IMR-90 (cell line): Measurements from ENCODE around the gene NEUROG3. TPM values are rescaled to one million over a fixed set of nuclear protein-coding genes. Genes with fewer than 3 reads are reported as not detected.

Source experiments
- ATAC-seq: fragments of 200-7000 bp; cut with Tn5 transposase; 2 replicates; pipeline ENCODE4 v1.9.1; 2020; ENCODE audit warnings: low read depth, mild to moderate bottlenecking, moderate library complexity
- BruUV-seq: library from RNA; stranded (reverse); fragments of 400-500 nt; replicated peaks from 2 replicates; lab custom pipeline; 2021; lab: Mats Ljungman, UMichigan
- CTCF ChIA-PET: fragments of 300-600 bp; formaldehyde crosslinking; extraction: SDS; loops from one replicate; lab custom pipeline; 2021; ENCODE audit warnings: antibody characterized with exemption; lab: Yijun Ruan, JAX
- POLR2A ChIA-PET: fragments of 300-600 bp; sonication (Branson Sonifier 250); formaldehyde crosslinking; loops from one replicate; lab custom pipeline; 2022; ENCODE audit warnings: antibody characterized with exemption; ENCODE audit not compliant: unreplicated experiment; lab: Charles Lee
- DNase-seq: peaks from one replicate; pipeline ENCODE4 v3.0.0; 2013
- H2AFZ ChIP-seq: replicated peaks from 2 replicates; pipeline ENCODE3; 2013; ENCODE audit warnings: low read length, mild to moderate bottlenecking; ENCODE audit not compliant: poor library complexity
- H2AK5ac ChIP-seq: 2 replicates; pipeline ENCODE4 v1.6.1; 2013; ENCODE audit warnings: low read depth, low read length, inconsistent platforms
- H2AK9ac ChIP-seq: replicated peaks from 2 replicates; pipeline ENCODE3; 2013; ENCODE audit warnings: mild to moderate bottlenecking, low read depth, low read length, moderate library complexity; ENCODE audit not compliant: poor library complexity
- H2BK120ac ChIP-seq: 2 replicates; pipeline ENCODE4 v1.6.1; 2013; ENCODE audit warnings: low read depth, low read length, inconsistent platforms
- H2BK15ac ChIP-seq: 3 replicates; pipeline ENCODE4 v1.6.1; 2013; ENCODE audit warnings: low read depth, low read length, inconsistent platforms
- H2BK20ac ChIP-seq: 2 replicates; pipeline ENCODE4 v1.6.1; 2013; ENCODE audit warnings: low read depth, mild to moderate bottlenecking, inconsistent platforms, low read length, moderate library complexity
- H2BK5ac ChIP-seq: 2 replicates; pipeline ENCODE4 v1.6.1; 2013; ENCODE audit warnings: mild to moderate bottlenecking, low read depth, low read length, inconsistent platforms; ENCODE audit not compliant: poor library complexity, severe bottlenecking
- H3K14ac ChIP-seq: replicated peaks from 2 replicates; pipeline ENCODE4 v1.6.1; 2013; ENCODE audit warnings: low read depth, low read length, inconsistent platforms
- H3K18ac ChIP-seq: 2 replicates; pipeline ENCODE4 v1.6.1; 2013; ENCODE audit warnings: low read depth, low read length, control low read depth
- H3K23ac ChIP-seq: 2 replicates; pipeline ENCODE4 v1.6.1; 2013; ENCODE audit warnings: low read depth, low read length, inconsistent platforms
- H3K27ac ChIP-seq: 2 replicates; pipeline ENCODE4 v1.5.1; 2013; ENCODE audit warnings: mild to moderate bottlenecking, control low read depth, low read length; ENCODE audit not compliant: insufficient read depth
- H3K27me3 ChIP-seq: 2 replicates; pipeline ENCODE4 v1.6.1; 2013; ENCODE audit warnings: low read length; ENCODE audit not compliant: control insufficient read depth, insufficient read depth
- H3K36me3 ChIP-seq: 2 replicates; pipeline ENCODE4 v1.6.1; 2013; ENCODE audit warnings: low read length, mixed read lengths; ENCODE audit not compliant: control insufficient read depth, insufficient read depth
- H3K4ac ChIP-seq: 2 replicates; pipeline ENCODE4 v1.6.1; 2013; ENCODE audit warnings: low read depth, low read length, inconsistent platforms
- H3K4me1 ChIP-seq: 2 replicates; pipeline ENCODE4 v1.6.1; 2013; ENCODE audit warnings: low read length, mixed read lengths; ENCODE audit not compliant: control insufficient read depth, insufficient read depth
- H3K4me2 ChIP-seq: 2 replicates; pipeline ENCODE4 v1.6.1; 2013; ENCODE audit warnings: low read depth, mild to moderate bottlenecking, control low read depth, low read length, moderate library complexity
- H3K4me3 ChIP-seq: 2 replicates; pipeline ENCODE4 v1.5.1; 2013; ENCODE audit warnings: low read depth, mild to moderate bottlenecking, control low read depth, low read length, moderate library complexity; ENCODE audit not compliant: insufficient read depth
- H3K56ac ChIP-seq: 2 replicates; pipeline ENCODE4 v1.6.1; 2013; ENCODE audit warnings: low read length, inconsistent platforms; ENCODE audit not compliant: insufficient read depth; ENCODE audit errors: extremely low read depth
- H3K79me1 ChIP-seq, 2 experiments: 2 replicates each; pipeline ENCODE4 v1.6.1; 2013; ENCODE audit warnings: low read length in 2 of 2, inconsistent platforms in 1 of 2, low read depth in 1 of 2
- H3K9ac ChIP-seq: 2 replicates; pipeline ENCODE4 v1.6.1; 2013; ENCODE audit warnings: low read depth, low read length, control low read depth
- H3K9me1 ChIP-seq: 2 replicates; pipeline ENCODE4 v1.6.1; 2013; ENCODE audit warnings: low read length, inconsistent platforms; ENCODE audit not compliant: insufficient read depth
- H3K9me3 ChIP-seq: 2 replicates; pipeline ENCODE4 v1.6.1; 2013; ENCODE audit warnings: low read length; ENCODE audit not compliant: control insufficient read depth, insufficient read depth
- H4K20me1 ChIP-seq: 2 replicates; pipeline ENCODE4 v1.6.1; 2013; ENCODE audit warnings: low read length, inconsistent platforms; ENCODE audit not compliant: insufficient read depth
- H4K5ac ChIP-seq: 2 replicates; pipeline ENCODE4 v1.6.1; 2013; ENCODE audit warnings: mild to moderate bottlenecking, low read depth, low read length, control low read depth
- H4K8ac ChIP-seq, 2 experiments: 2 replicates each; pipeline ENCODE4 v1.6.1; 2013; ENCODE audit warnings: low read depth in 2 of 2, low read length in 2 of 2, control low read depth in 1 of 2, inconsistent platforms in 1 of 2
- H4K91ac ChIP-seq: 2 replicates; pipeline ENCODE4 v1.6.1; 2013; ENCODE audit warnings: low read depth, low read length, inconsistent platforms; ENCODE audit not compliant: insufficient read depth
- BHLHE40 ChIP-seq: fragments of 150-350 bp; IDR thresholded peaks from 2 replicates; pipeline ENCODE4 v1.6.1; 2016; ENCODE audit warnings: mild to moderate bottlenecking, low read depth, low read length
- CEBPB ChIP-seq: IDR thresholded peaks from 2 replicates; pipeline ENCODE4 v1.6.1; 2012; ENCODE audit warnings: low read depth, low read length, improper control_type of control experiment
- CHD1 ChIP-seq: IDR thresholded peaks from 2 replicates; pipeline ENCODE4 v1.6.1; 2012; ENCODE audit warnings: low read depth, low read length, improper control_type of control experiment
- FOS ChIP-seq: fragments of 150-350 bp; IDR thresholded peaks from 2 replicates; pipeline ENCODE4 v1.6.1; 2016; ENCODE audit warnings: low read depth, low read length
- MAZ ChIP-seq: IDR thresholded peaks from 2 replicates; pipeline ENCODE4 v1.6.1; 2012; ENCODE audit warnings: low read depth, mild to moderate bottlenecking, low read length, improper control_type of control experiment, moderate library complexity, borderline replicate concordance
- MXI1 ChIP-seq: IDR thresholded peaks from 2 replicates; pipeline ENCODE4 v1.6.1; 2012; ENCODE audit warnings: low read depth, mild to moderate bottlenecking, low read length, moderate library complexity, borderline replicate concordance
- NFE2L2 ChIP-seq: fragments of 150-350 bp; IDR thresholded peaks from 2 replicates; pipeline ENCODE4 v1.6.1; 2016; ENCODE audit warnings: low read depth, mild to moderate bottlenecking, low read length
- POLR2A ChIP-seq: IDR thresholded peaks from 2 replicates; pipeline ENCODE4 v1.6.1; 2012; ENCODE audit warnings: mild to moderate bottlenecking, low read depth, low read length
- RAD21 ChIP-seq: IDR thresholded peaks from 2 replicates; pipeline ENCODE4 v1.6.1; 2012; ENCODE audit warnings: low read length, improper control_type of control experiment
- RCOR1 ChIP-seq: IDR thresholded peaks from 2 replicates; pipeline ENCODE4 v1.6.1; 2012; ENCODE audit warnings: mild to moderate bottlenecking, low read length, improper control_type of control experiment; ENCODE audit not compliant: insufficient replicate concordance
- RFX5 ChIP-seq: IDR thresholded peaks from 2 replicates; pipeline ENCODE4 v1.8.0; 2012; ENCODE audit warnings: low read depth, mild to moderate bottlenecking, low read length, moderate library complexity
- SMC3 ChIP-seq: fragments of 150-350 bp; IDR thresholded peaks from 2 replicates; pipeline ENCODE4 v1.6.1; 2016; ENCODE audit warnings: low read depth, mild to moderate bottlenecking, antibody characterized with exemption, low read length, moderate library complexity
- WGBS, 2 experiments: methylation state at CpG; one replicate each; pipeline versions ENCODE4 v1.1.5 to v1.1.7; 2013; ENCODE audit warnings: missing lambda C conversion rate in 2 of 2; ENCODE audit not compliant: insufficient read length in 1 of 2; ENCODE audit errors: extremely low coverage in 2 of 2; 5-methylcytosine and 5-hydroxymethylcytosine counted together
- dilution Hi-C: fragments of 300-500 bp; cut with HindIII; formaldehyde crosslinking; loops from one replicate; pipeline ENCODE4 v1.14.3; 2018; ENCODE audit warnings: low sequenced_read_pairs; ENCODE audit not compliant: unreplicated experiment
- in situ Hi-C: fragments of 300-500 bp; cut with MboI; formaldehyde crosslinking; loops from 3 replicates; pipeline ENCODE4 v1.14.3; 2019; ENCODE audit warnings: low sequenced_read_pairs, inconsistent platforms, mixed read lengths
- intact Hi-C: fragments of 100-400 bp; cut with micrococcal nuclease; formaldehyde crosslinking; loops from 2 replicates; pipeline ENCODE4 v1.10.0; 2022
- polyA plus RNA-seq, 3 experiments: library from polyadenylated mRNA; depleted of rRNA; stranded (reverse); fragments of >200 nt; gene quantifications; 2 replicates each; pipeline ENCODE4 v1.2.3, GENCODE V29; 2012; ENCODE audit warnings: low replicate concordance in 1 of 3
- total RNA-seq: library from RNA; depleted of rRNA; stranded (reverse); fragments of >200 nt; gene quantifications from 2 replicates; pipeline ENCODE4 v1.2.3, GENCODE V29; 2012
- TF ChIP-seq, protein P1 (sequence below): conservative IDR thresholded peaks from 2 replicates; pipeline ENCODE4 v1.5.1; 2012; ENCODE audit warnings: mild to moderate bottlenecking, low read depth, low read length, improper control_type of control experiment
- TF ChIP-seq, protein P2 (sequence below): fragments of 150-350 bp; IDR thresholded peaks from 2 replicates; pipeline ENCODE4 v1.6.1; 2016; ENCODE audit warnings: low read depth, mild to moderate bottlenecking, low read length, moderate library complexity, borderline replicate concordance

Gene NEUROG3
- total and polyA plus RNA-seq, 2 of the 4 experiments (the other 2 are of a cell fraction), result not detected

DNA sequence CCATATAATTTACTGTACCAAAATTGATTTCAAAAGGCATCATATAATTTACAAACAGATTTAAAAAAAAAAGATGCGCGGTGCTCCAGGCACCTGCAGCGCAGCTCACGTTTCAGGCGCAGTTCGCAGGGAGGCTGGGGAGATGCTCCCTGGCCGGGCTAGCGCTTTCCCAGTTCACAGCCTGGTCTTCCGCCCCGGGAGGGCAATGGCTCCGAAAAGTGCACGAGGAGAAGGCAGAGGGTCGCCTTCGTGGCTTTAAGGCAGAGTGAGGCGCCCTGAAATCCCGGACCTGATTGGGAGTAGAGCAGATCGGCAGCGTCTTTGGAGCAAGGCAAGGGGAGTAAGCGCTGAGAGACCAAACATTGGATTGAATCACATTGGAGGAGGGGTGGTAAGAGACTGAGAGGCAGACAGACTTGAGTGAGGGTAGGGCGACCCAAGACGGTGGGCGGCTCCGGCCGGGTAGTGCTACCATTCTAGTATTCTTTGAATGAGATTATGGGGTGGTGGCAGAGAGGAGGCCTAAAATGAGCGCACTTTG lies 1.5 kb downstream of the NEUROG3 start (continued):
- TF ChIP-seq NFE2L2 (no peak), RAD21 (no peak), BHLHE40 (no peak), MAZ (no peak), CHD1 (no peak)

DNA sequence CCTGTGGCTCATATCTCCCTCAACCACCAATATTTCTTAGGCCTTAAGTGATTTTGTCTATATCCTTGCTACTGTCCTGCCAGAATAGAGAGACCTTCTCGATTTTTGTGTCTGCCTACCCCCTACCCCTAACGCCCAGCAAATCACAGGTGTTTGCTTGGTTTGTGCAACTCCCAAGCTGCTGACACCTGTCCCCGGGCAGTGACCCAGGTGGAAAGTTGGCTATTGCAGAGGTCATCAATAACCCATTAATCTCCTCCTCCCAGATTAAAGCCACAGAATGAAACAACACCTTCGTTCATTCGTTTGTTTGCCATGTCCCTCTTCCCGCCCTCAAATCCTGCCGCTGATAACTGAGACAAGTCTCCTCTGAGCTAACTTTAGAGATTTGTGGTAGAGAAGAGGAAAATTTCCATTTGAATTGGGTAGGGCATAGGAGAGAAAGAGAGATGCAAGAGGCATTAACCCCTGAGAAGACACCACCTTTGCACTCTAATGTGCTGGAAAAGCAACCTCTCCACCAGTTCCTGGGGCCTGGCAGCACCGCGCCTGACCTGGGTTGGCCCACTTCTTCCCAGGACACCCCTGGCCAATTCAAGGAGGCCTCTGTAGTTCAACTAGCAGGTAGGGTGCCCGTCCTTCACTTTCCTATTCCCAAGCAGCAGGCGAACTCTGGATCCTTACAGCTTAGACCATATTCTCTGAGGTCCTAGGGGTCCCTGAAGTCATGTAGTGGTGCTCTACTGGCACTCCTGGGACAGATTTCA lies 3.0 kb downstream of the NEUROG3 start:
- H3K4me3 ChIP-seq, result no peak overlapping the region
- in situ Hi-C loops (no loop called here), dilution Hi-C loops (no loop called here), intact Hi-C loops (no loop called here)
- H2BK20ac ChIP-seq, result no peak overlapping the region
- H3K4ac ChIP-seq, result no peak overlapping the region
- ATAC-seq (no peak), DNase-seq (no peak)
- ChIA-PET POLR2A (no interaction called here), CTCF (no interaction called here)
- no peak overlapping the region for H2BK15ac ChIP-seq
- H3K9me1 ChIP-seq, result no peaks in the 10 kb centered on the region
- no TSS peak for BruUV-seq
- H2BK5ac ChIP-seq, result no peak overlapping the region
- H3K14ac ChIP-seq, result no peak overlapping the region
- H3K18ac ChIP-seq, result no peak overlapping the region
- H2AFZ ChIP-seq, result no peak overlapping the region
- H4K20me1 ChIP-seq, result no peaks in the 10 kb centered on the region; the same call in 1 of the 2 replicates
- H3K27me3 ChIP-seq, result peaks cover 72% of the 10 kb centered on the region
- no peaks in the 10 kb centered on the region for H3K4me1 ChIP-seq
- no peak overlapping the region for H3K56ac ChIP-seq
- H2AK5ac ChIP-seq, result no peak overlapping the region
- H3K9ac ChIP-seq, result no peak overlapping the region
- no peak overlapping the region for H2AK9ac ChIP-seq
- no peaks in the 10 kb centered on the region for H3K36me3 ChIP-seq
- H3K23ac ChIP-seq, result no peak overlapping the region
- no peak overlapping the region for H4K8ac ChIP-seq
- H2BK120ac ChIP-seq, result no peak overlapping the region
- TF ChIP-seq RFX5 (no peak), MXI1 (no peak), RCOR1 (no peak), CHD1 (no peak), FOS (no peak), CEBPB (no peak), SMC3 (no peak), POLR2A (no peak)
- TF ChIP-seq, protein P1, sequence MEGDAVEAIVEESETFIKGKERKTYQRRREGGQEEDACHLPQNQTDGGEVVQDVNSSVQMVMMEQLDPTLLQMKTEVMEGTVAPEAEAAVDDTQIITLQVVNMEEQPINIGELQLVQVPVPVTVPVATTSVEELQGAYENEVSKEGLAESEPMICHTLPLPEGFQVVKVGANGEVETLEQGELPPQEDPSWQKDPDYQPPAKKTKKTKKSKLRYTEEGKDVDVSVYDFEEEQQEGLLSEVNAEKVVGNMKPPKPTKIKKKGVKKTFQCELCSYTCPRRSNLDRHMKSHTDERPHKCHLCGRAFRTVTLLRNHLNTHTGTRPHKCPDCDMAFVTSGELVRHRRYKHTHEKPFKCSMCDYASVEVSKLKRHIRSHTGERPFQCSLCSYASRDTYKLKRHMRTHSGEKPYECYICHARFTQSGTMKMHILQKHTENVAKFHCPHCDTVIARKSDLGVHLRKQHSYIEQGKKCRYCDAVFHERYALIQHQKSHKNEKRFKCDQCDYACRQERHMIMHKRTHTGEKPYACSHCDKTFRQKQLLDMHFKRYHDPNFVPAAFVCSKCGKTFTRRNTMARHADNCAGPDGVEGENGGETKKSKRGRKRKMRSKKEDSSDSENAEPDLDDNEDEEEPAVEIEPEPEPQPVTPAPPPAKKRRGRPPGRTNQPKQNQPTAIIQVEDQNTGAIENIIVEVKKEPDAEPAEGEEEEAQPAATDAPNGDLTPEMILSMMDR, result no peak
- TF ChIP-seq, protein P2, sequence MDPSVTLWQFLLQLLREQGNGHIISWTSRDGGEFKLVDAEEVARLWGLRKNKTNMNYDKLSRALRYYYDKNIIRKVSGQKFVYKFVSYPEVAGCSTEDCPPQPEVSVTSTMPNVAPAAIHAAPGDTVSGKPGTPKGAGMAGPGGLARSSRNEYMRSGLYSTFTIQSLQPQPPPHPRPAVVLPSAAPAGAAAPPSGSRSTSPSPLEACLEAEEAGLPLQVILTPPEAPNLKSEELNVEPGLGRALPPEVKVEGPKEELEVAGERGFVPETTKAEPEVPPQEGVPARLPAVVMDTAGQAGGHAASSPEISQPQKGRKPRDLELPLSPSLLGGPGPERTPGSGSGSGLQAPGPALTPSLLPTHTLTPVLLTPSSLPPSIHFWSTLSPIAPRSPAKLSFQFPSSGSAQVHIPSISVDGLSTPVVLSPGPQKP, result no peak
- H4K5ac ChIP-seq, result no peak overlapping the region
- 0% methylated on average over 3 of the region's 11 CpGs; no CpG with 5 or more reads in 1 of the 2 experiments for WGBS, 2 experiments
- H4K91ac ChIP-seq, result no peak overlapping the region
- H3K9me3 ChIP-seq, result peaks cover 1% of the 10 kb centered on the region; the same call in 1 of the 2 replicates
- no peak overlapping the region for H3K27ac ChIP-seq
- H3K4me2 ChIP-seq, result no peak overlapping the region
- no peaks in the 10 kb centered on the region for H3K79me1 ChIP-seq
